ENCODE results near the gene TNKS2. TPM values are rescaled to one million over a fixed set of nuclear protein-coding genes. Genes with fewer than 3 reads are reported as not detected.
A peak's percentile ranks its signal among the peaks of the same experiment; 100 is the strongest.

Gene TNKS2
- total and polyA plus RNA-seq, 2 of the 13 experiments (the other 11 are each of a cell fraction or from before 2014, with no cell fraction given), result 15.2 to 19.4 TPM

DNA sequence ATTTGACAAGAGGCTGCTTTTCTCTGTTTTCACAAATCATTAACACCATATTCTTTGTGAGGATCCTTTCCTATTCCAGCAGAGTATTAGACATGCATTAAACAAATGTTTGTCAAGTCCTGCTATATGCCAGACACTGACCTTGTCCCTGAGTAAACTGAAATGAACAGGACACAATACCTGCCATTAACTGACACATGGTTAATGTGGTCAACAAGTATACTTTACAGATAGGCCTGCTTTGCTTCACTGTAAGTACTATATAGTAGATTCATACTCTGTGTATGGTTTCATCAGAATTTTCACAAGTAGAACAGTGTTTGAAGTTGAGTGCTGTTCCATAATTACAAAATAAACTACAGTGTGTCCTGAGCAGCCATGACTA, 5.9 kb downstream of the TNKS2 start (continued):
- TF ChIP-seq PCBP2 (optimal IDR thresholded peaks at IDR 0.05; ENCODE audit: low read depth, low read length, poor library complexity, severe bottlenecking) (no peak), MEIS2 (CRISPR knock-in tag; IDR thresholded peaks at IDR 0.05) (no peak), NR2F6 (IDR thresholded peaks at IDR 0.05) (no peak), NR2F6 (CRISPR knock-in tag; IDR thresholded peaks at IDR 0.05) (peak; percentile 49; the same call in 1 of the 2 replicates), HNRNPH1 (optimal IDR thresholded peaks at IDR 0.05; ENCODE audit: low read depth, low read length) (no peak), RARA (CRISPR knock-in tag; IDR thresholded peaks at IDR 0.05) (peak; percentile 67), NR2F1 (CRISPR knock-in tag; IDR thresholded peaks at IDR 0.05) (no peak), ZNF205 (CRISPR knock-in tag; IDR thresholded peaks at IDR 0.05) (no peak), DR1 (CRISPR knock-in tag; IDR thresholded peaks at IDR 0.05) (no peak), ZFP41 (CRISPR knock-in tag; IDR thresholded peaks at IDR 0.05; ENCODE audit: borderline replicate concordance) (no peak), ERF (CRISPR knock-in tag; IDR thresholded peaks at IDR 0.05) (0 out of 2 replicates have a peak, but pooled peaks have one; percentile 46), SP5 (CRISPR knock-in tag; IDR thresholded peaks at IDR 0.05; ENCODE audit: borderline replicate concordance, low read depth) (no peak), ZNF747 (CRISPR knock-in tag; IDR thresholded peaks at IDR 0.05; ENCODE audit: borderline replicate concordance) (no peak), SRSF9 (IDR thresholded peaks at IDR 0.05; ENCODE audit: borderline replicate concordance, insufficient read depth, low read depth, low read length, poor library complexity, severe bottlenecking) (no peak), THAP11 (CRISPR knock-in tag; IDR thresholded peaks at IDR 0.05) (peak; percentile 34; the same call in 1 of the 2 replicates), TBL1XR1 (IDR thresholded peaks at IDR 0.05; ENCODE audit: borderline replicate concordance, low read length, partially characterized antibody) (no peak), SOX5 (CRISPR knock-in tag; IDR thresholded peaks at IDR 0.05; ENCODE audit: borderline replicate concordance) (peak; percentile 86), CHD4 (IDR thresholded peaks at IDR 0.05; ENCODE audit: borderline replicate concordance, low read length) (peak; percentile 16; the same call in 1 of the 2 replicates), ZBTB20 (CRISPR knock-in tag; IDR thresholded peaks at IDR 0.05; ENCODE audit: borderline replicate concordance, low read depth) (peak; percentile 49; the same call in 1 of the 2 replicates), ISX (CRISPR knock-in tag; conservative IDR thresholded peaks at IDR 0.05) (no peak)
- TF ChIP-seq, protein P1, sequence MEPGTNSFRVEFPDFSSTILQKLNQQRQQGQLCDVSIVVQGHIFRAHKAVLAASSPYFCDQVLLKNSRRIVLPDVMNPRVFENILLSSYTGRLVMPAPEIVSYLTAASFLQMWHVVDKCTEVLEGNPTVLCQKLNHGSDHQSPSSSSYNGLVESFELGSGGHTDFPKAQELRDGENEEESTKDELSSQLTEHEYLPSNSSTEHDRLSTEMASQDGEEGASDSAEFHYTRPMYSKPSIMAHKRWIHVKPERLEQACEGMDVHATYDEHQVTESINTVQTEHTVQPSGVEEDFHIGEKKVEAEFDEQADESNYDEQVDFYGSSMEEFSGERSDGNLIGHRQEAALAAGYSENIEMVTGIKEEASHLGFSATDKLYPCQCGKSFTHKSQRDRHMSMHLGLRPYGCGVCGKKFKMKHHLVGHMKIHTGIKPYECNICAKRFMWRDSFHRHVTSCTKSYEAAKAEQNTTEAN (CRISPR knock-in tag; conservative IDR thresholded peaks at IDR 0.05), result no peak
- TF ChIP-seq, protein P2, sequence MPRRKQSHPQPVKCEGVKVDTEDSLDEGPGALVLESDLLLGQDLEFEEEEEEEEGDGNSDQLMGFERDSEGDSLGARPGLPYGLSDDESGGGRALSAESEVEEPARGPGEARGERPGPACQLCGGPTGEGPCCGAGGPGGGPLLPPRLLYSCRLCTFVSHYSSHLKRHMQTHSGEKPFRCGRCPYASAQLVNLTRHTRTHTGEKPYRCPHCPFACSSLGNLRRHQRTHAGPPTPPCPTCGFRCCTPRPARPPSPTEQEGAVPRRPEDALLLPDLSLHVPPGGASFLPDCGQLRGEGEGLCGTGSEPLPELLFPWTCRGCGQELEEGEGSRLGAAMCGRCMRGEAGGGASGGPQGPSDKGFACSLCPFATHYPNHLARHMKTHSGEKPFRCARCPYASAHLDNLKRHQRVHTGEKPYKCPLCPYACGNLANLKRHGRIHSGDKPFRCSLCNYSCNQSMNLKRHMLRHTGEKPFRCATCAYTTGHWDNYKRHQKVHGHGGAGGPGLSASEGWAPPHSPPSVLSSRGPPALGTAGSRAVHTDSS (CRISPR knock-in tag; conservative IDR thresholded peaks at IDR 0.05), result no peak
- TF ChIP-seq, protein P3, sequence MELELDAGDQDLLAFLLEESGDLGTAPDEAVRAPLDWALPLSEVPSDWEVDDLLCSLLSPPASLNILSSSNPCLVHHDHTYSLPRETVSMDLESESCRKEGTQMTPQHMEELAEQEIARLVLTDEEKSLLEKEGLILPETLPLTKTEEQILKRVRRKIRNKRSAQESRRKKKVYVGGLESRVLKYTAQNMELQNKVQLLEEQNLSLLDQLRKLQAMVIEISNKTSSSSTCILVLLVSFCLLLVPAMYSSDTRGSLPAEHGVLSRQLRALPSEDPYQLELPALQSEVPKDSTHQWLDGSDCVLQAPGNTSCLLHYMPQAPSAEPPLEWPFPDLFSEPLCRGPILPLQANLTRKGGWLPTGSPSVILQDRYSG (CRISPR knock-in tag; IDR thresholded peaks at IDR 0.05), result no peak
- TF ChIP-seq, protein P4, sequence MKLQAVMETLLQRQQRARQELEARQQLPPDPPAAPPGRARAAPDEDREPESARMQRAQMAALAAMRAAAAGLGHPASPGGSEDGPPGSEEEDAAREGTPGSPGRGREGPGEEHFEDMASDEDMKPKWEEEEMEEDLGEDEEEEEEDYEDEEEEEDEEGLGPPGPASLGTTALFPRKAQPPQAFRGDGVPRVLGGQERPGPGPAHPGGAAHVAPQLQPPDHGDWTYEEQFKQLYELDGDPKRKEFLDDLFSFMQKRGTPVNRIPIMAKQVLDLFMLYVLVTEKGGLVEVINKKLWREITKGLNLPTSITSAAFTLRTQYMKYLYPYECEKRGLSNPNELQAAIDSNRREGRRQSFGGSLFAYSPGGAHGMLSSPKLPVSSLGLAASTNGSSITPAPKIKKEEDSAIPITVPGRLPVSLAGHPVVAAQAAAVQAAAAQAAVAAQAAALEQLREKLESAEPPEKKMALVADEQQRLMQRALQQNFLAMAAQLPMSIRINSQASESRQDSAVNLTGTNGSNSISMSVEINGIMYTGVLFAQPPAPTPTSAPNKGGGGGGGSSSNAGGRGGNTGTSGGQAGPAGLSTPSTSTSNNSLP (IDR thresholded peaks at IDR 0.05; ENCODE audit: low read depth, low read length), result peak; percentile 72; the same call in 1 of the 2 replicates
- TF ChIP-seq, protein P5, sequence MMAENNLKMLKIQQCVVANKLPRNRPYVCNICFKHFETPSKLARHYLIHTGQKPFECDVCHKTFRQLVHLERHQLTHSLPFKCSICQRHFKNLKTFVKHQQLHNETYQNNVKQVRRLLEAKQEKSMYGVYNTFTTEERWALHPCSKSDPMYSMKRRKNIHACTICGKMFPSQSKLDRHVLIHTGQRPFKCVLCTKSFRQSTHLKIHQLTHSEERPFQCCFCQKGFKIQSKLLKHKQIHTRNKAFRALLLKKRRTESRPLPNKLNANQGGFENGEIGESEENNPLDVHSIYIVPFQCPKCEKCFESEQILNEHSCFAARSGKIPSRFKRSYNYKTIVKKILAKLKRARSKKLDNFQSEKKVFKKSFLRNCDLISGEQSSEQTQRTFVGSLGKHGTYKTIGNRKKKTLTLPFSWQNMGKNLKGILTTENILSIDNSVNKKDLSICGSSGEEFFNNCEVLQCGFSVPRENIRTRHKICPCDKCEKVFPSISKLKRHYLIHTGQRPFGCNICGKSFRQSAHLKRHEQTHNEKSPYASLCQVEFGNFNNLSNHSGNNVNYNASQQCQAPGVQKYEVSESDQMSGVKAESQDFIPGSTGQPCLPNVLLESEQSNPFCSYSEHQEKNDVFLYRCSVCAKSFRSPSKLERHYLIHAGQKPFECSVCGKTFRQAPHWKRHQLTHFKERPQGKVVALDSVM (CRISPR knock-in tag; IDR thresholded peaks at IDR 0.05), result no peak
